A172 (cell line): Measurements from ENCODE around the gene ENOX1. TPM values are rescaled to one million over a fixed set of nuclear protein-coding genes. Genes with fewer than 3 reads are reported as not detected.

ENCODE experiments used
- DNase-seq: peaks from one replicate; pipeline ENCODE4 v3.0.0-alpha.2; 2015; ENCODE audit warnings: low spot score
- total RNA-seq: library from RNA; depleted of rRNA; stranded (reverse); fragments of >200 nt; shearing (Covaris generic); gene quantifications from 2 replicates; pipeline ENCODE4 v1.2.3, GENCODE V29; 2014

The ENOX1 gene
- total RNA-seq, 1 experiment from 2014 or later, result not detected

DNA sequence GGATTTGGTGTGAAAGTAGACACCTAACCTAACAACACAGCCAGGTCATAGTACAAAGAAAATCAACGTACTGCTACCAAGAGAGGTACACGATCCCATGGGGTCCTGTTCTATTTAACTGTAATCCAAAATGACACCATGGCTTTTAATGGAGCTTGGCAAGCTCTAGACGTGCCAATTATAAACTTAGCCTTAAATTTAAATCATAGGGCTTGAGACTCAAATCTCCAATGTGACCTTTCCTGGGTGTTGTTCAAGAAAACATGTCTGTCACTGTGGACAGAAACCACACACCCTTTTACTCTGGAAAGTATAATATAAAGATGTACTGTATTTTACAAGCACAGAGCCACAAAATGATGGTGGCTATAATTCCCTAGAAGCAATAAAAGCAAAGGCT, 299.3 kb downstream of the ENOX1 start:
- DNase-seq, result no peak

DNA sequence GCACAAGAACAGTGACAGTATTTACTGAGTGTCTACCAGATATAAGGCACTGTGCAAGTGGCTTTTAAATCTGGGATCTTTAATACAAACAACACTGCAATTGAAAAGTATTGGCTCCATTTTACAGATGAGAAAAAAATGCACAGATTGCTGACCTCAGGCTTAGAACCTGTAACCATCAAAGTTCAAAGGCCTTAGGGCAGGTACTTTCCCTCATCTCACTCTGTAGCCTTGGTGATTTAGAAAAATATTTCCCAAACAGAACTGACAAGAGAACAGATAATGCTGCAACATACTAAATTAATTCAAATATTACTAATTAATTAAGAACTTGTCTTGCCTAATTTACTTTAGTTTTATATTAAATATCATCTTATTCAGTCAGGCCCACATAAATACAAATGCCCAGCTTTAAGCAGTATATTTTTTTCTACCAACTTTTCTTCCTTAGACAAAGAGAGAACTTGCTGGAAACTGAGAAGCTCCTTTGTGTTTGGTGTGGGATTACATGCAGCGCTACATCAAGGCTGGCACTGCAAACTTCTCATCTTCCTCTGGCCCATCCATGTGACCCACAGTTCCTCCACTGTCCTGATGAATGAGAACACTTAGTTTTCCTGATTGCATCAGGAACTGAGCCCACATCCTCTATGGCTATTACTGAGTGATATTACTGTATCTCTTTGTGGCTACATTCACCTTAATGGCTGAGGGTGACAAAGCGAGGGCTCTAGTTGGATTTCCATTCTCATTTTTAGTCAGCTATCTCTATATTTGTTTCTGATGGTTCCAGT, 302.1 kb downstream of the ENOX1 start:
- no peak for DNase-seq

DNA sequence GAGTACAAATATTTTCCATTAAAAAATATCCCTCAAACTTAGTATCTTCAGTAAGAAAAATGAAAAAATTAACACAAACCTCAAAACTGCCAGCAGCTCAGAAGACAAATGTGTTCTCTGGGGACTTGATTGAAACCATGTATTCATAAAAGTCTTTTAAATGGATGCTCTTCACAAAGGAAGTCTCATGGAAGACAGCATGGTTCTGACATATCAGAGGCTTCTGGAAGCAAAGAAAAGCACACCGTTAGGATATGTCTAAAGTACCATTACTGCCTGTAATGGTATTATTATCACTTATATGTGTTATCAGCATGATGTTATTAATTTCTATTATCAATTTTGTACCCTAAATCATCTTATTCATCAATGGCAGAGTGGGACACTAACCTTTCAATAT, 302.8 kb downstream of the ENOX1 start:
- DNase-seq, result no peak

DNA sequence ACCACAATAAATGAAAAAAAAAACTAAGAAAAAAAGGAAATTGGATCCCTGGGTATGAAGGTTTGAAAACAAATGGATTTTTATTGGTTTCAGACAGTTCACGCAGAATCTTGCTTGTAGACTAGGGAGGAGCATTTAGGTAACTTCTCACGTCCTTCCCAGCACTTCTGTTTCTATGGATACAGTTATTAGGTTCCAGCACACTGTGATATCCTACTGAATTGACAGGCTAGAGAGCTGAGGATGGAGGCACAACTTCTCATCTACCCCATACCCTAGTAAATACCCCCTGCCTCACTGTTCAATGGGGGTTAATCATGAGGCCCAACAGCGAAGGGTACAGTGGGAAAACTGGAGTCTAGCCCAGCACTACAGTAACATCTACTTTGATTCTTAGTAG, 304.1 kb downstream of the ENOX1 start:
- no peak for DNase-seq

DNA sequence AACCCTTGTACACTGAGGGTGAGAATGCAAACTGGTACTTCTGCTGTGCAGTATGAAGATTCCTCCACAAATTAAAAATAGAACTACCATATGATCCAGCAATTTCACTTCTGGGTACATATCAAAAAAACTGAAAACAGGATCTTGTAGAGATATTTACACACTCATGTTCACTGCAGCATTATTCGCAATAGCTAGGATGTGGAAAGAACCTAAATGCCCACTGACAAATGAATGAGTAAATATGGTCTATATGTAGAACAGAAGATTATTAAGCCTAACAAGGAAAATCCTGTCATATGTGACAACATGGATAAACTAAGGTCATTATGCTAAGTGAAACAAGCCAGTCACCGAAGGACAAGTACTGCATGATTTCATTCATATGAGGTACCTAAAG, 304.7 kb downstream of the ENOX1 start:
- no peak for DNase-seq

DNA sequence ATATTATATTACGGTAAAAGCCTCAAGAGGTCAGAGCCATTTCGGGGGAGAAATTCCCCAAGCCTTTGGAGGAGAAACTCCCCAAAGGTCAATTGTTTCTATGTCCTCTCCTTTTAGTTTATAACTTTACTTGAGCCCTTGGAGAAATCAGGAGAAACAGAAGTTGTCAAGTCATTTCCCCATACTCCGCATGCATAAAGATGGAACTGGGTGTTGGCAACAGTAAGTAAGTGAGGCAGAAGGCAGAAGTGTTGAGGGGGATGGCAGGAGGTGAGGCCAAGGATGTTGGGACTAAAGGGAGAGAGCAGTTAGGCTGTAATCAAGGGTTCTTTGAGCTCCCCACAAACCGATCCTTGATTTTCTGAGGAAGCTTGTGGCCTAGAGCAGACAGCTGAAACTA, 307.9 kb downstream of the ENOX1 start:
- no peak for DNase-seq

DNA sequence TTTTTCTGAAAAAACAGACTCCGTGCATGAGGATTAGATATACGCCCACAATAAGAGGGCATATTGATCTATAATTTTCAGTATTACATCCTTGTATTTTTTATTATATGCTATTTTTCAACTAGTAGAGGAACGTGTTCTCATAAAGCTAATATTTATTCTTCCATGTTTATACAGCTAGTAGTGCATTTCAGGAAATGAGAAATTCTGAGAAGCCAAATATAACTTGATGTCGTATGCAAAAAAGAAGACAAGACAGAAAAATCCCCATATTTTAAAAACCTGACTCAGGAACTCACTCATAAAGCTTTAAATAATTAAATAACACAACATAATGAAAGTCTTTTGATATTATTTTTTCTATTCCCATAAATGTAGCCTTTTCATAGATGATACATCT, 308.6 kb downstream of the ENOX1 start:
- no peak for DNase-seq

DNA sequence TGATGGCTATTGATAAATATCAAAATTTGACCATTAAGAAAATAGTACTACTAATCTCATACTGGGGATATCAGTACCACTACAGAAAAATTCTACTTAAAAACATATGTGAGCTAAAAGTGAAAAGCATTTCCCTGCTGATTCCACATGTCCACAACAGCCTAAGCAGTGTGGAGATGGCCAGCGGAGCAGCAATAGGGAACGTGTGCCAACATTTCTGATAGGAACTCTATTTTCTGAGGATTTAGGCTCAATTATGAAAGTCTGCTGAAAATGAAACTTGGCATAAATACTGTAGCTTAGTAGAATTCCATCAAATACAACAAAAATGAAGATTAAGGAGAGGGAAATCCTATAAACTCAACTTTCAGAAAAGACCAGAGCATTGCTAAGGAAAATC, 311.6 kb downstream of the ENOX1 start:
- no peak for DNase-seq

DNA sequence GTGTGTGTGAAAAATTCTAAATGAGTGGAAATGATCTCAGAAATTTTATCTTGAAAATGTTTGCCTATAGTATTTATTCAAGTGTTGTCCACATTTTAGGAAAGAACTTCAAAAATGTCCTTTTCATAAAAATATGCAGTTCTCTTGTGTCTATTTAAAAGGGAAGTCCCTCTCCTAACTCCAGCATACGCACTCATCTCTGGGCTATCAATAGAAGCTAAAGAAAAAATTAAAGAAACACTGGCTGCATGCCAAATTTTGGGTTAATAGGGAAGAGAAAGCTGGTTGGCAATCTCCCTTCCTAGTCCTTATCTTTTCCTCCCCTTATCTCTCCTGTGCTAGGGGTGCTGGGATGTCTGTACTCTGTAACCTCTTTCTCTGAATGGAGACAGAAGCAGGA, 313.3 kb downstream of the ENOX1 start:
- no peak for DNase-seq

DNA sequence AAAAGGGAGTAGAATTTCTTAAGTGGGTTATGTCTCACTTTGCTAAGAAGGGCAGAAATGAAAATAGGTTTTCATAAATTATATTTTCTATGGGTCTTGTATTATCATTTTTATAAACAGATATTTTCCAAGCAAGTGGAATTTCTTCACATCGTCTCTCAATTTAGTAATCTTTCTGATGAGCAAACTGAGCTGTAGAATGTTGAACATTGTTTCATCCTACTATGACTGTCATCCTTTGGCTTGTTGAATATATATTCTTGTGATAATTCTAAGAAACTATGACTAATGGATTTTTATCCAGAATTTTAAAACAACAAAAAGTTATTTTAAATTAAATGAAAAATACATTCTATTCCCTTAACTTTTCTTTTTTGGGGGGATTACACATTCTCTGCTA, 313.8 kb downstream of the ENOX1 start:
- no peak for DNase-seq

DNA sequence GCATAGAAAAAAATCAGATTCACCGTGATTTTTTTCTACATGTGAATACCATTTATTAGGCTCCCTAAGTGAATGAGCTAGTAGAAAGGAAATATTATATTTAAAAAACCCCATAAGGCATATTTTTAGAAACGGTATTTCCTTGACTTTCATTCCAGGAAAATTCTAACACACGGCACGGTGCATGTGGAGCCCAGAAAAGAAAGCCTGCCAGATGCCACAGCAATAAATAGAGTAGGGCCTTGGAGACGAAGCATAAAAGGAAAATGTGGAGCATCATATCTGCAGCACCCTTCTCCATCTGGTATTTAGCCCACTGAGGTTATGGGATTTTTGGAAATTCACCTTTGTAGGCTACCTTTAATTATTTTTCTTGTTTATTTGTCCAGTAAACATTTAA, 314.4 kb downstream of the ENOX1 start:
- DNase-seq, result no peak

DNA sequence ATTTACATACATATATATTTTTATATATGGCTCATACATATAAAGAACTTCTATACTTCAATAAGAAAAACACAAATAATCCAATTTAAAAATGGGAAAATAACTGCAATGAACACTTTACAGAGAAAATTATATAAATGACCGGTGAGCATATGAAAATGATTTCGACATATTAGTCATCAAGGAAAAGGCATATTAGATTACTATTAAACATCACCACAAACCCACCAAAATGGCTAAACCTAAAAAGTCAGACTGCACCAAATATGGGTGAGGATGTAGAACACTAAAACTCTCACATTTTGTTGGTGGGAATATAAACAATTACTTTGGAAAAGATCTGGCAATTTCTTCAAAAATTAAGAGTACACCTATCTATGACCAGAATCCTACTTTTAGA, 316.2 kb downstream of the ENOX1 start:
- DNase-seq, result no peak

DNA sequence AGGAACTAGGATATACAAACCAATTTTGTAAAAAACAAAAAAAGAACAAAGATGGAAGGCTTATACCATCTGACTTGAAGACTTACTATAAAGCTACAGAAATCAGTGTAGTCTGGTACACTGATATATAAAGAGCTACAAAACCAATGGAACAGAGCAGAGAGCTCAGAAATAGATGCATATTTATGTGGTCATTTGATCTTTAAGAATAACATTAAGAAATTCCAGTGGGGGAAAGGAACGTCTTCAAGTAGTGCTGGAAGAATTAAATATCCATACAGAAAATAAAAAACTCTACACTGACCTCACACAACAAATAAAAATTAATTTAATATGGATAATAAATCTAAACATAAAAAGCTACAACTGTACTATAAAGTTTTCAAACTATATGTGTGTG, 317.0 kb downstream of the ENOX1 start:
- no peak for DNase-seq

DNA sequence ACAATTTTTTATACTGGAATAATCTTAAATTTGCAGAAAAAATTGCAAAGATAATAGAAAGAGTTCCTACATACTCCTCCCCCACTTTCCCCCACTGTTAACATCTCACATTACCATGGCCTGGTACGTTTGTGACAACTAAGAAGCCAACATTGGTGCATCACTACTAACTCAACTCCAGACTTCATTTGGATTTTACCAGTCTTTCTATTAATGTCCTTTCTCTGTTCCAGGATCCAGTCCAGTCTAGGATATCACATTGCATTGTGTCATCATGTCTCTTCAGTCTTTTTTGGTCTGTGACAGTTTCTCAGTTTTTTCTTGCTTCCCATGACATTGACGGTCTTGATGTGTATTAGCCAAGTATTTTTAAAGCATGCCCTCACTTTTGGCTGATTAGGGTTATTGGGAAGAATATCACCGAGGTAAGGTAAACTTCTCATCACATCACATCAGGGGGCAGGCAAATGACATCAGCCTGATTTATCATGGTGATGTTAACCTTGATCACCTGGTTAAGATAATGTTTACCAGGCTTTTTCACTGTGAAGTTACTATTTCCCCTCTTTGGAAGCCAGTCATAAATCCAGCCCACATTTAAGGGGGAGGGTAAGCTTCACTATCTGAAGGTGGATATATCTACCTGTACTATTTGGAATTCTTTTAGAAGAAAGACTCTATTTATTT, 322.1 kb downstream of the ENOX1 start:
- DNase-seq, result no peak

DNA sequence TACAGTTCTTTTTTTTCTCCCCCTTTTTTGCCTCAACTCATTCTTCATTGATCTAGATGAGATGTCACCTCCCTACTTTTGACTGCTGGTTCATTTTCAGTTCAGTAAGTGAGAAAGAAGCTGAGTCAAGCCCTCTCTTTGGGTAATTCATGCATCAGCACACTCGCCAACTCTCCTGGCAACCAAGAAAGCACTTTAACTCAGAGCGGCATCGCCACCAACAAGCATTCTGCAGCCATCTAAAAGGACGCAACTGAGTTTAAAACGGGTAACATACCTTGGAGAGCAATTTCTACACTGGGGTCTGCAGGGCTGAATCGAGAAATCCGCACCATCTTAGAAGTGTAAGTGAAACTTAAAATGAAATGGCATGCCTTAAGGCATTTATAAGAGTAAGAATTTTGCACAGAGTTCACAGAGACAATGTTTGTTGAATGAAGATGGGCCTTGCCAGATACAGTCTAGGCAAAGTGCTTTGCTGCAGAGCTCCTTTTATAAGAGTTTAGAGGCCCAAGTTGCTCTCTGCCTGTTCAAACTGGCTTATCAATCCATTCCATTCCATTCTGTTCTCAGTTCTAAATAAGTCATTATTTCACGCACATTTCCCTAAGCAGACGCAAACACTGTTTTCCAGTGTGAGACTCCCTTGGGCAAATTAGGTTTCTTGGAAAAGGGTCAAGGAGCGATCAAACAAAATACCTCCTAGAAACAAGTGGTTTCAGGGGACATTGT, 338.0 kb downstream of the ENOX1 start:
- no peak for DNase-seq

DNA sequence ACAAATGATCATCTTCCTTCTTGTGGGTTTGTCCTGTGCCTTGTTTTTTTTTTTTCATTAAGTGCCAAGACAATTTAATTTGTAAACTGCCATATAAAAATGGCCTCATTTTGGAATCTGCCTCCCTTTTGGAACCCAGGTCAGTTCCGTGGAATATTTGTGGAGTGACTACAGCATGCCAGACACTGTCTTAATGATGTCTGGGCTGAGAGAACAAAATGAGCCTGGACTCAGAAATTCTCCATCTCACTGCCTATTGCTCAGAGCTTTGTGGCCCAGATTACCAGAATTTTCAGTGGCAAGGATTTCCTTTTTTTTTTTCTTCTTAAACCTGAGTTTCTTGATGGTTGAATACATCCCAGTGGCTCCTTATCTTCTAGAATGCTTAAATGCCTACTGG, 340.6 kb downstream of the ENOX1 start:
- no peak for DNase-seq

DNA sequence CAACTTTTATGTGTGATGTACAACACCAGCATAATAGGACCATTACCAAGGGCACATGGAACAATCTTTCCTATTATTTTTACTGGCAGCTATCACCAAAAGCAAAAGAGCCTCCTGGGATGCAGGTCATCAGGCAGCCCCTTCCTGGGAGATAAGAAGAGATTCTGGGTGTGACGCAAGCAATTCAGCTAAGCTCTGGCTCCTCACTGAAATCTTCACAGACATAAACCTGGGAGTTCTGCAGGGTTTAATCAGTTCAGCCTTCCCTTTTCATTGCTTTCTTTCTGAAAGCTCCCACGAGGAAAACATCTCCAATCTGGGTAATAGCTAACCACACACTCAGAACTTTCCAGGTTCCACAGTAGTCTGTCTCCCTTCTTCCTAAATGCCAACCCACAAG, 341.1 kb downstream of the ENOX1 start:
- DNase-seq, result no peak

DNA sequence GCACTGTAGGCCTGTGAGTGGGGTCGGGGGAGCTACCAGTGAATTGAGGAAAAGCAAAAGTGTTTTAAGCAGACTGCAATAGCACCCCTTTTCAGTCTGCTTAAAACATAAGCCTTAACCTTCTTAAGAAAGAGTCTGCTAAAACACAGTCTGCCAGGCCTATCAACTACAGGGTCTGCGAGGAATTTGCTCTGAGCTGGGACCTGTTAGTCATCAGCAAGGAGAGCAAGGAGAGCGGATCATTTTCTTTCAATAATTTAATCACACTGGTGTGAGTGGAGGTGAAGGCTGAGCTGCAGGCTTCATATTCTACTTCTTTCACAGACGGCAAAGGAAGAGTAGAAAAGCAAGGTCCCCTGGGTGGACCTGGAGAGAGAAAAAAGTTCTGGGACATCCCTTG, 342.7 kb downstream of the ENOX1 start:
- DNase-seq, result no peak

DNA sequence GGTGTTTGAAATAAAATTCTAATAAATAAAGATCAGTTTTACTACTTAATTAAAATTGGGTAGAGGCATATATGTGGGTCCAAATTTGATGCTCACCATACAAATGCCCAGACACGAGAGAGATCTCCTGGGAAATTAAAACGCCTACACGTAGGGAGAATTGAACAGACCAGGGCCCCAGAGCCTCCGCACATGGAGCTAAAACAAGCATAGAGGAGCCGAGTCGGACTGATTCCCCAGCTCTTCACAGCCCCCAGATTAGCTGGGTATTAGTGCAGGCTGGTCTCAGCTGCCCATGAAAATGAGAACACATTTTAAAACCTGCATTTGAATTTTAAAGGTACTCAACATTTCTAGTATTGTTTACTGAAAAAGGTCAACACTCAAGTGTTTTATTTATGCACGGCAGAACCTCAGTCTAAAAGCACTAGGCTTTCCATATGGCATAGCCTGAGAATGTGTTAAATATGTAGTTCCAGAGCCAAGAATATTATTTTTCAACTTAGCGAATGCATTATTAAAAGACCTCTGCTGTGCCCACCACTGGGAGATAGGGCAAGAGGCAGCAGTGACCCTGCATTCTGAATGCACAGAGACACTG, 344.8 kb downstream of the ENOX1 start:
- no peak for DNase-seq

DNA sequence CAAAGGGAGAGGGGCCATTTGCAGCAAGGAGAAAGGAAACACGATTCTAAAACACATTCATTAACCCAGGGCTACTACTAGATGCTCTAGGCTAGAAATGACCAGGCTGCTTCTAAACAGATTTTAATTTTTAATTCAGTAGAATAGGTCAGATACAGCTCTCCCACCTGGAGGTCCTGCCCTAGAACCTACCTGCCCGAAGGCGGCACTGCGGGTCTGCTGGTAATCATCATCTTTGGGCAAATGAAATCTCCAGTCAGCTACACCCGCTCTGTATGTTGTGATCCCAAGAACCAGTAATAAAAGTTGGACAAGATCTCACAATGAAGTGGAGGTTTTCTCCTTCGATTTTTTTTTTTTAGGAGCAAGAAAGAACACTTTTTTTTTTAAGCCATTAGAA, 345.3 kb downstream of the ENOX1 start:
- DNase-seq, result no peak

DNA sequence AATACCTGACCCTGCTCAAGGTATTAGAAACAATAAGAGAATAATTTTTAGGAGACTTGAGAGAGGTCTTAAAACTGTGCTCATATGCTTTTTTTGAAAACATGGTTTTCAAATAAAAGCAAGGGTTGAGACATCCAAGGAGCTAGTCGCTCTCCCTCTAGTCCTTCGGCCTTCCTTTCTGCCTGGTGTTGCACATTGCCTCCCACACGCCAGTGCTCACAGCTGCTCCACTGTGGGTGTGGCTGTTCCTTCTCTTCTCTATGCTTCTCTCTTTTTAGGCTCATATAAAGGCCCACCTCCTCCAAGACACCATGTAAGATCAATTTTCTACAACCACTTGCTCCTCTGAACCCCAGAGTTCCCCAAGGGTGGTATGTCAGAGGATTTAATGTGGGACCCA, 352.6 kb downstream of the ENOX1 start:
- DNase-seq, result no peak

DNA sequence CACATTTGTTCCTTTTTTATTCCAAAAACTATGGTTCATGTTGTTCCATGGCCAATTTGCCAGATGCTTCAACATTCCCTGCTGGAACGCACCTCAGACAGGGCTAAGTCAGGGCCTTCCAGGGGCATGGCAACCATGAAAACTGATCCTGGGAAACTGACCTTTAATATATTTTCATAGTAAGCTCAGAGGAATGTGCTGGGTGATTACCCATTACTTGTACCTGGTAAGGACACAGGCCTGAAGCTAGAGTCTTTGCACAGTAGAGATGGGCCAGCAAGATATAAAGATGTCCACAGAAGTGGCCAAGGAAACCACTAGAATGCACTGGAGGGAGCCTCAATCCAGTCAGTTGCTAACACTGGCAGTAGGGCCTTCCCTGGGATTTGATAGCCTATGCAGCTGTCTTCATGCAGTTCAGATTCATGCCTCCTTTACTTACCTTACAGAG, 353.1 kb downstream of the ENOX1 start:
- no peak for DNase-seq

DNA sequence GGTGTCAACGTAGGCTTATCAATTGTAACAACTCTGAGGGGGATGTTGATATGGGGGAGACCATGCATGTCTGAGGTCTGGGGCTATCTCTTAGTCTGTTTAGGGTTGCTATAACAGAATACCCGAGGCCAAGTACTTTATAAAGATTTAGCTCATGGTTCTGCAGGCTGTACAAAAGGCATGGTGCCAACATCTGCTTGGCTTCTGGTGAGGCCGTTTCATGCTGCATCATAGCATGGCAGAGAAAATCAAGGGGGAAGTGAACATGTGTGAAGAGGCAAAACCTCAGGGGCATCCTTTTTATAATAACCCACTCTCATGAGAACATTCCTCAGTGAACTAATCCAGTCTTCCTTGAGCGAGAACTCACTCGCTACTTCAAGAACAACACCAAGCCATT, 353.8 kb downstream of the ENOX1 start:
- DNase-seq, result no peak
